Left hindlimb (tissue), 1 donor: ENCODE data around the gene TBC1D14.
"Not testable (repeated sequence)": the region's sequence is repeated elsewhere in the genome, so short reads cannot be mapped to it uniquely, and the experiment has no call there.

Source experiments
- DNase-seq: peaks from one replicate; pipeline ENCODE4 v3.0.0-alpha.2; 2018

Gene TBC1D14

GRCh38 chr4:6977846-6978245, 68.2 kb downstream of the TBC1D14 start:
- DNase-seq = not testable (repeated sequence)

DNA sequence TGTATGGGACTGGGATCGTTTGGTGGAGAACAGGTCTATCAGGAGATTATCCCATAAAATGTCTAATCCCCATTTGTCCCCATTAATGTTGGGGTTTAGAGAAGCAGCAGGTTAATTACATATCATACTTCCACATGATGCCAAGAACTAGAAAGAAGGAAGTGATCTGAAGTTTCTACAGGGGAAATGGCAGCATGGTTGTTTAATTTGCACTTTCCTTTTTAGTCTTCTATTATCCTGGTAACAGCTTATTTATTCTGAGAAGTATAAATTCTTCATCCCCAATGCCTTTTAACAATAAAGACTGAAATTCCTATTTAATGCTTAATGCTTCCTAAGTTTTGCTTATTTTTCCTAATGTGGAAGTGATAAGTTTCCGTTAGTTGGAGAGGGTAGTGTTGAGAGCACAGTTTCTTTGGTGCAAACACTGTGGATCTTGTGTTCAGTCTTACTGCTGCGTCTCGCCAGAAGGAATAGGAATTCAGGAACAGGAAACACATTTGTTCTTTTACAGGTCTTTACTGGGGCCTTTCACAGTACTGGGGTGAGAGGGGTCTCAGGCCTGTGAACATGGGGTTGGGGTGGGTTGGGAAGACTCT, 74.0 kb downstream of the TBC1D14 start:
- DNase-seq = no peak

- no peak for DNase-seq
Observed at GRCh38 chr4:6984612-6985425, 75.2 kb downstream of the TBC1D14 start.

DNA sequence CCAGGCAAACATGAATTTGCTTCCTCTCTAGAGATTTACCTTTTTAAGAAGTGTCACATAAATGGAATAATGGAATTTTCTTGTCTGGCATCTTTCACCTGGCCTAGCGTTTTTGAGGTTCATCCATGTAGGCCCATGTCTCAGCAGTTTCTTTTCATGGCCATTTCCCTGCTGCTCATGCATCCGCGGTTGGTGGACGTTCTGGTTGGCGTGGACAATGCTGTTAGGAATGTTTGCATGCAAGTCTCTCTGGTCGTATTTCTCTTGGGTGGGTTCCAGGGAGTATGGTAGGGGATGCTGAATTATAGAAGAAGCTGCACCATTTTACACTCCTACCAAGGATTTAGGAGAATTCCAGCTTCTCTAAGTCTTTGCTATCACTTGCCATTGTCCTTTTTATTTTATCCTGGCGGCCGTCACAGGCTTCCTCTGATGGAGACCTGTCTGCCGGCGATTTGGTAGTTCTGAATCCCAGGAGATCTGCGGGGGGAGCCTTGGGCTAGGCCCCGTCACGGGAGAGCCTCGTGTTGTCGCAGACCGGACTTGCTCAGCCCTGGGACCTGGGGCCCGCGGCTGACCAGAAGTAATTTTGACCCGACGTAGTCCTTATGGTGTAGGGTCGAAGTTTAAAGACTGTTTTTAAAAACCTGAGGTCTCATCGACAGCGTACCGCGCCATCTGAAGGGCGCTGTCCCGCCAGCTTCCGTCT, 76.6 kb downstream of the TBC1D14 start:
- peak; percentile 54 for DNase-seq

GRCh38 chr4:6986781-6987587, 77.4 kb downstream of the TBC1D14 start:
- DNase-seq = peak; percentile 96

DNA sequence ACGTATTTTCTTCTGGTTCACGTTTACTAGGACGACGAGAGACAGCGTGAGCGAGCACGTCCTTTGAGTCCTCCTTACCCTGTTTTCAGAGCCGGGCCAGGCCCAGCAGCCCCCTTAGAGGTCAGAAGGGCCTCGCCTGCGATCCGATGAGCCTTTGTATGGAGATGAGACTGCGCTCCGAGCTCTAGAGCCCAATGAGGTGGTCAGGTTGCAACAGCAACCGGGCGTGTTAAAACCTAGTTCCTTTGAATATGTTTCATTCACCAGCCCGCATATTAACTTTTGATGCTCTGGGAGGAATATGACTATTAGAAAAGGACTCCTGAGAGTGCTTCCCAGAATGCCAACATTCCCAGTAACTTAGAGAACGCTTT, 77.9 kb downstream of the TBC1D14 start:
- no peak for DNase-seq

DNA sequence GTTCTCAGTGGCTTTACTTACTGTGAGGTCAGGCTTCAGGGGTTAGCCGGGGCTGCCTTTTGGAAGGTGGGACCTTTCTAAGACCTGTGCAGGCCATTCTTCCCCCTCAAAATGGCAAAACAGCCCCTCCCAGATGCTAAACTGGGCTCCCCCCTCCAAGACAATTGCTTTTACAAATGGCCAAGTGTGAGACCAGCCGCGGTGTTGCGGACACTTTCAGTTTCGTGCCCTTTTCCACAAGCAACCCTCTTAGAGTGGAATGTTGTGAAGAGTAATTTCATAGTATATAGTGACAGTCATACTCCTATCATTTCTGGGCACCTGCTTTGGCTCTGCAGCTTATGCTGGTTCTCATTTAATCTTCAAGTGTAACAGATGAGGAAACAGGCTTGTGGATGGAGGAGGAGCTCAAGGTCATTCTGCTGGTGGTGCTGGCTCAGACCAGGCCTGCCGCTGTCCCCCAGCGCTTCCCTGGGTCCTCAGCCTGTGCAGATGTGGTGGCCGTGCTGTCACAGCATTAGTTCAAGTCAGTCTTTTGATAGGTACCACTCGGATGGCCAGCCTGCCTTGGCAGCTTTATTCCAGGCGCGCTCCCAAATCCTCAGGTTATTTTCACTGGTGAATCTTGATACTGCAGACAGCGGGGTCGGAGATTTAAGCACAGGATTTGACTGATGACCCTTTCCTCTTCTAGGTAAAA, 78.5 kb downstream of the TBC1D14 start:
- no peak for DNase-seq

- no peak for DNase-seq
Observed at GRCh38 chr4:6989331-6989923, 79.8 kb downstream of the TBC1D14 start.

GRCh38 chr4:6990661-6991060, 81.0 kb downstream of the TBC1D14 start:
- no peak for DNase-seq

GRCh38 chr4:6991249-6991648, 81.6 kb downstream of the TBC1D14 start:
- no peak for DNase-seq

DNA sequence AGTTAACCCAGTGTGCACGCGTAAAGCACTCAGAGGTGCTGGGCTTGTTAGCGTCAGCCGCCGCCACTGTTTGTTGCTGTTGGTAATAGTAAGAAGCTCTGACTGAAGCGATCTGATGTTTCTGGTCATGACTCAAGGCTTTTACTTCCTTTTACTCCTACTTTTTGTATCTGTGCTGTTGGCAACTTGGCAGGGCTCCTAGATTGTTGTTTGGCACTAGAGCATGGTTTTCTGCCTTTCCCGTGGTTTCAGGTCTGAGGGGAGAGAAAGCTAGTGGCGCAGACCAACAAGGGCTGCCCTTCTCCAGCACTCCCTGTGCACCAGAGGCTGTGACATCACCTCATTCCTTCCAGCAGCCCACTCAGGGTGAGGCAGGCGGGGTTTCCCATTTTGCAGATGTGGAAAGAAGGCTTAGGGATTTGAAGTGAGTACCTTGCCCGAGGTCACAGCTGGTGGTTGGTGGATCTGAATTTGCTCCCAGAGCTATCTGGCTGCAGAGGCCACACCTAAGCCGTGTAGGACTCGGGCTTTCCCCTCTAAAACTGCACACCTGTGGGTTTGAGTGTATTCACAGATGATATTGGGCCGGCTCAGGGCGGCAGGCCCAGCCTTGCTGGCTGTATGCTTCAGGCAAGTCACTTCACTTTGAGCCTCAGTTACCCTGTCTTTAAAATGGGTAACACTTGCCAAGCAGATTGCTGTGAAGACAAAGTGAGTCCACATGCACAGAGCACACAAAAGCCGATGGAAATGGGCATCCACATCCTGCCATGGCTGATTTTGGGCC, 82.3 kb downstream of the TBC1D14 start:
- DNase-seq = peak; percentile 54

GRCh38 chr4:6992728-6993677, 83.4 kb downstream of the TBC1D14 start:
- no peak for DNase-seq

DNA sequence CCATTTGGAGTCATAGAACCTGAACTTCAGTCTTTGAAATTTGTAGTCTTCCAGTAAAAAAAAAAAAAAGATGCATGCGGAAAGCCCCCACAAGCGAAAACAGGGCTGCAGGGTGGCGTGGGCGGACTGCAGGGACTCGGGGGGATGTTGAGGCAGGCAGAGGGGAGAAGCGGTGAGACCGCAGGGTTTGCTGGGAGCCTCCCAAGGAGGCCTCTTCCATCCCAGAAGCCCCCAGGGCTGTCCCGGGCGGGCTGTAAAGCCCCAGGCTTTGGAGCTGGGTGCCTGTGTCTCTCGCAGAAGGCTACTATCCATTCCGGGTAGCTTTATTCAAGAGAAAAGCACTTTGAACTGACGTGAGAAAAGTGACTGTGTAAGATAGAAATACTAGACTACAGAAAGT, 86.9 kb downstream of the TBC1D14 start:
- DNase-seq = no peak

DNA sequence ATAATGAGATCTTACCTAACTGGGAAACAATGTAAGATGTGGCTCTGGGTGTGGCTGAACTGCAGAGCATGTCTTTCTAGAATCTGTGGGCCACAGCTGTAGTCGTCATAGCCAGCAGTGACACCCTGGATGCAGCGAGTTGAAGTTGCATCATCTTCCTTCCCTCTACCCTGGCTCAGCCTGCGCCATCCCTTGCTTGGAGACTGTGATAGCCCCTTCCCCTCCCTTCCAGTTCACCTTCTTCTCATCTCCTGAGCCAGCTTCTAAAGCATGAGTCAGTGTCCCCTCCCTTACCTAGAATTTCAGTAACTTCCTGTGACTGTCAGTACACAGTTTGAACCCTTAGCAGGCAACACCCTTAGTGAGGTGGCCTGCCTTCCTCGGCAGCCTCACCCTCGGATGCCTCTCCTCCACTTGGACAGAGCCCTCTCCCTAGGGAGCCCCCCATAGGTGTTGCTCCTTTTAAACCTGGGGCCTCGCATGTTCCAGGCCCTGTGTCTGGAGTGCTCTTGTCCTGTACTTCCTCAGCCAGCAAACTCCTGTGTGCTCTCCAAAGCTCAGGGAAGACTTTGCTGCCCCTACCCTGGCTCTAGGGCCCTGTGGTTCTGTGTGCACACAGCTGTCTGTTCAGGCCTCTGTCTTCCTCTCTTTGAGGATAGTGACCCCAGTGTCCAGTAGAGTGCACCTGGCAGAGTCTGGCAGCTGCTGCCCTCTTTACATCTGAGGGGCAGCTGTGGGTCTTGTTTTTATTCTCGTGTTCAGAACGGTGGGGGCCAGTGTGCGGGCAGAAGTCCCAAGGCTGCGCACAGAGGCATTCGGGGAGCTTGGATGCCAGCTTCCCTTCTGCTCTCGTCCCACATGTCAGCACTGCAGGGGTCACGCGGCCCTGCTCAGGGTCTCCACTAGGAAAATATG, 89.8 kb downstream of the TBC1D14 start:
- DNase-seq = no peak

DNA sequence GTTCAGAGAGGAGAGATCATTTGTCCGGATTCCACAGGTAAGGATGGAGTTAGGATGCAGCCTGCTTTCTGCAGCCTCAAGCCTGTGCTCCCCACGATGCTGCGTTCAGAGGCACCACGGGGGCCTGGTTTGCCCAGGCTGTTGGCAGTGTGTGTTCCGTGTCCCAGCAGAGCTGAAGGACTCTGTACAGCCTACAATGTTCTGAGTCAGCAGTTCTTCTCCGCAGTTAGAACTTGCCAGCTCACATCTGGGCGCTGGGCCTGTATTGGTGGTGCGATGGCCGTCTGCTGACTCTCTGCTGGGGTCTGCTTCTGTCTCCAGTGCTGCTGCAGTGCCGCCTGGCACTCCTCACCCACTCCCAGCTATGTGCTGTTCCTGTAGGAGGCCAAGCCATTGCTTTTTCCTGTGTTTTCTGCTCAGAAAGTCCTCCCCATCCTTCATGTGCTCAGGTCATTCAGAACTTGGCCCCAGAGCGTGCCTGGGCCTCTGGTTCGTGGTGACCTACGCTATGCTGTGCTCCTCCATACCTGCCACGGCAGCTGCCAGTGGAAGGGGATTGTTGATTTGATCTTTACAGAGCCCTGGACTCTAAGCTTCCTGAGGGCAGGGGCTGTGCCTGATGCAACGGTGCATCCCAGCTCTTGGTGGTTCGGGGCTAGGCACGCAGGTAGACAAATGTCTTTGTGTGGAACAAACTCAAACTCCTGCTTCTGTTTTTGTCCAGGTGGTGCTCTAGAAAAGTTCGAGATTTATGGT, 91.0 kb downstream of the TBC1D14 start:
- DNase-seq = no peak

GRCh38 chr4:7001271-7001670, 91.6 kb downstream of the TBC1D14 start:
- no peak for DNase-seq

DNA sequence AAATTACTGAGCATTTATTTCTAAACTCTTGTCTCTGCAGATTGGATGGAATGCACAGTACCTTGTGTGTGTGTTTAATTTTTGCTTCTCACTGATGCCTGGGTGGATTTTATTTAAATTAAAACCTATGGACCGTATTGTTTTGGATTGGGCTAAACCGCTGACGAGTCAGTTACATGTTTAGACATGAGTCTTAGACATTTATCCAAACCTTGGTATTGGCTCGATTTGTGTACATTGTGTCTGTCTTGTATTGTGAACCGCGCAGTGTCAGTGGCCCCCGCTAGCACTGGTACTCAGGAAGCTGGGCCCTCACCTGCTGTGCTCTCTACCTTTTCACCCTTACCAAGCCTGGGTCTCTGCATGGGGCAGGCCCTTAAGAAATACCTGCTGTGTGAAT, 92.7 kb downstream of the TBC1D14 start:
- no peak for DNase-seq
